ENCODE results near the gene DOCK1.
A peak's percentile ranks its signal among the peaks of the same experiment; 100 is the strongest.

The DOCK1 gene

GRCh38 chr10:126905776-126906703, 812 bp downstream of the DOCK1 start:
- TF ChIP-seq CTCF (conservative IDR thresholded peaks at IDR 0.05), result no peak
- H3K27ac ChIP-seq, result peak overlapping the region; percentile 80; the same call in 1 of the 2 replicates

- peak overlapping the region; percentile 80; the same call in 1 of the 2 replicates for H3K27ac ChIP-seq
- TF ChIP-seq CTCF (conservative IDR thresholded peaks at IDR 0.05), result no peak
Observed at GRCh38 chr10:126906704-126907422, 1.6 kb downstream of the DOCK1 start.

GRCh38 chr10:126907423-126907970, 2.3 kb downstream of the DOCK1 start:
- no peak; the same call in 1 of the 2 replicates for TF ChIP-seq CTCF (conservative IDR thresholded peaks at IDR 0.05)
- H3K27ac ChIP-seq, result no peak overlapping the region

- H3K27ac ChIP-seq, result no peak overlapping the region
- TF ChIP-seq CTCF (conservative IDR thresholded peaks at IDR 0.05), result no peak
Observed at GRCh38 chr10:126908225-126908624, 3.0 kb downstream of the DOCK1 start.

GRCh38 chr10:126908729-126909128, 3.5 kb downstream of the DOCK1 start:
- H3K27ac ChIP-seq, result no peak overlapping the region
- TF ChIP-seq CTCF (conservative IDR thresholded peaks at IDR 0.05), result no peak

- no peak for TF ChIP-seq CTCF (conservative IDR thresholded peaks at IDR 0.05)
- no peak overlapping the region for H3K27ac ChIP-seq
Observed at GRCh38 chr10:126909147-126909546, 3.9 kb downstream of the DOCK1 start.

- no peak overlapping the region for H3K27ac ChIP-seq
- TF ChIP-seq CTCF (conservative IDR thresholded peaks at IDR 0.05), result no peak
Observed at GRCh38 chr10:126910196-126910595, 5.0 kb downstream of the DOCK1 start.

Data from VCaP (cell line).